Uterus (tissue), 4 donors: ENCODE results near the gene SUGCT. TPM values are rescaled to one million over a fixed set of nuclear protein-coding genes. Genes with fewer than 3 reads are reported as not detected.
"Not testable (repeated sequence)": the region's sequence is repeated elsewhere in the genome, so short reads cannot be mapped to it uniquely, and the experiment has no call there.

Source experiments
- DNase-seq, 2 donors: peaks; one replicate each; pipeline ENCODE4 v3.0.0-alpha.2; 2019 to 2020
- H3K27ac ChIP-seq, 2 donors: fragments of 200-600 bp; sonication (generic); 1 replicate in 1 of 2; 2 replicates in 1 of 2; pipeline ENCODE4 v1.5.1; 2016 to 2018
- H3K27me3 ChIP-seq, 2 donors: fragments of 200-600 bp; sonication (generic); one replicate each; pipeline ENCODE4 v1.5.1; 2018 to 2019; ENCODE audit warnings: control low read depth in 1 of 2
- H3K36me3 ChIP-seq, 2 donors: fragments of 200-600 bp; sonication (generic); one replicate each; pipeline ENCODE4 v1.5.1; 2019; ENCODE audit warnings: control low read depth in 1 of 2
- H3K4me1 ChIP-seq, 2 donors: fragments of 200-600 bp; sonication (generic); one replicate each; pipeline ENCODE4 v1.5.1; 2018 to 2019; ENCODE audit warnings: control low read depth in 1 of 2
- H3K4me3 ChIP-seq, 2 donors: fragments of 200-600 bp; sonication (generic); 1 replicate in 1 of 2; 2 replicates in 1 of 2; pipeline ENCODE4 v1.5.1; 2018 to 2019; ENCODE audit warnings: mild to moderate bottlenecking in 1 of 2
- H3K9me3 ChIP-seq, 2 donors: fragments of 200-600 bp; sonication (generic); one replicate each; pipeline ENCODE4 v1.5.1; 2019; ENCODE audit warnings: control low read depth in 1 of 2
- CTCF ChIP-seq, 4 experiments: fragments of 200-600 bp in 2 of 4; fragments of 450-650 bp in 2 of 4; sonication (generic) in 2 of 4; IDR thresholded peaks; one replicate each; pipeline ENCODE4 v1.5.1; 2016 to 2019; ENCODE audit warnings: antibody characterized with exemption in 4 of 4, mild to moderate bottlenecking in 2 of 4, moderate library complexity in 1 of 4
- POLR2A ChIP-seq, 2 donors: fragments of 450-650 bp; IDR thresholded peaks; one replicate each; pipeline ENCODE4 v1.6.1; 2016; ENCODE audit warnings: antibody characterized with exemption in 2 of 2, mild to moderate bottlenecking in 1 of 2, moderate library complexity in 1 of 2
- intact Hi-C: fragments of 100-400 bp; cut with DNase I; formaldehyde crosslinking; loops from one replicate; pipeline ENCODE4 v1.15.1; 2023; ENCODE audit warnings: low total_unique reads
- total RNA-seq, 4 donors: library from RNA; depleted of rRNA in 3 of 4; stranded (reverse); fragments of >200 nt in 3 of 4; gene quantifications; one replicate each; pipeline versions ENCODE4 v1.1.0 to v1.2.4, GENCODE V29; 2014 to 2023
- donor health status: DM: yes; HTN: yes; CAD: no.

SUGCT gene
- total RNA-seq, 4 donors from 2014 or later: 2.0 to 9.6 (median 6.3) TPM; not detected in 1

- Histone ChIP-seq H3K27me3 (no peaks in the 10 kb centered on the region), H3K4me3 (no peak overlapping the region), H3K27ac (no peak overlapping the region), H3K36me3 (no peaks in the 10 kb centered on the region), H3K9me3 (no peaks in the 10 kb centered on the region), H3K4me1 (no peaks in the 10 kb centered on the region)
- no peak for DNase-seq
- TF ChIP-seq POLR2A (IDR thresholded peaks at IDR 0.05) (no peak), CTCF (IDR thresholded peaks at IDR 0.05) (no peak)
- intact Hi-C loops: no loop called here
These were observed 266.6 kb downstream of the SUGCT start for GRCh38 chr7:40401406-40401805.

- Histone ChIP-seq H3K9me3 (no peaks in the 10 kb centered on the region), H3K4me3 (no peak overlapping the region), H3K36me3 (no peaks in the 10 kb centered on the region), H3K27me3 (no peaks in the 10 kb centered on the region), H3K27ac (no peak overlapping the region), H3K4me1 (no peaks in the 10 kb centered on the region)
- no peak for TF ChIP-seq CTCF (IDR thresholded peaks at IDR 0.05)
- TF ChIP-seq POLR2A (IDR thresholded peaks at IDR 0.05): no peak
- intact Hi-C loops: no loop called here
- DNase-seq: no peak
These were observed 267.9 kb downstream of the SUGCT start for GRCh38 chr7:40402661-40403060.

GRCh38 chr7:40403703-40404476, 269.1 kb downstream of the SUGCT start:
- Histone ChIP-seq H3K4me1 (no peaks in the 10 kb centered on the region), H3K27me3 (no peaks in the 10 kb centered on the region), H3K27ac (no peak overlapping the region), H3K36me3 (no peaks in the 10 kb centered on the region), H3K4me3 (no peak overlapping the region), H3K9me3 (no peaks in the 10 kb centered on the region)
- no peak for DNase-seq
- intact Hi-C loops: no loop called here
- no peak for TF ChIP-seq POLR2A (IDR thresholded peaks at IDR 0.05)
- TF ChIP-seq CTCF (IDR thresholded peaks at IDR 0.05): no peak

GRCh38 chr7:40405991-40406390, 271.2 kb downstream of the SUGCT start:
- TF ChIP-seq CTCF (IDR thresholded peaks at IDR 0.05) (no peak), POLR2A (IDR thresholded peaks at IDR 0.05) (no peak)
- intact Hi-C loops: no loop called here
- no peak overlapping the region for H3K27ac ChIP-seq
- no peak overlapping the region for H3K4me3 ChIP-seq
- no peaks in the 10 kb centered on the region for H3K4me1 ChIP-seq
- H3K27me3 ChIP-seq: no peaks in the 10 kb centered on the region
- no peaks in the 10 kb centered on the region for H3K9me3 ChIP-seq
- DNase-seq: no peak
- H3K36me3 ChIP-seq: no peaks in the 10 kb centered on the region

- Histone ChIP-seq H3K27me3 (peaks cover 0 to 3% of the 10 kb centered on the region in 2 donors), H3K9me3 (no peaks in the 10 kb centered on the region), H3K4me3 (no peak overlapping the region), H3K27ac (no peak overlapping the region), H3K36me3 (no peaks in the 10 kb centered on the region), H3K4me1 (no peaks in the 10 kb centered on the region)
- TF ChIP-seq POLR2A (IDR thresholded peaks at IDR 0.05) (no peak), CTCF (IDR thresholded peaks at IDR 0.05) (no peak)
- DNase-seq: no peak
- intact Hi-C loops: no loop called here
These were observed 277.5 kb downstream of the SUGCT start for GRCh38 chr7:40412323-40412722.

GRCh38 chr7:40414704-40415103, 279.9 kb downstream of the SUGCT start:
- H3K27ac ChIP-seq, H3K4me1 ChIP-seq, intact Hi-C loops, H3K4me3 ChIP-seq, DNase-seq, H3K36me3 ChIP-seq, H3K9me3 ChIP-seq, H3K27me3 ChIP-seq: not testable (repeated sequence)
